HG03558 (cell line): ENCODE results near the gene SH2D1A.
A peak's percentile ranks its signal among the peaks of the same experiment; 100 is the strongest.
"Not testable (repeated sequence)": the region's sequence is repeated elsewhere in the genome, so short reads cannot be mapped to it uniquely, and the experiment has no call there.

Experiments
- ATAC-seq: cut with Tn5 transposase; IDR thresholded peaks from one replicate; pipeline ENCODE4 v1.9.1; 2021; ENCODE audit warnings: moderate number of reproducible peaks; ENCODE audit not compliant: unreplicated experiment; ENCODE audit errors: extremely low read depth

The SH2D1A gene

GRCh38 chrX:124348885-124349453, 2.6 kb downstream of the SH2D1A start:
- no peak for ATAC-seq

- ATAC-seq: no peak
Measured at GRCh38 chrX:124354648-124355047, 8.3 kb downstream of the SH2D1A start.

- no peak for ATAC-seq
Measured at GRCh38 chrX:124358800-124359383, 12.5 kb downstream of the SH2D1A start.

GRCh38 chrX:124362072-124362471, 15.7 kb downstream of the SH2D1A start:
- ATAC-seq: no peak

GRCh38 chrX:124362761-124363160, 16.4 kb downstream of the SH2D1A start:
- no peak for ATAC-seq

- no peak for ATAC-seq
Measured at GRCh38 chrX:124369722-124370121, 23.4 kb downstream of the SH2D1A start.

GRCh38 chrX:124373348-124373747, 27.0 kb downstream of the SH2D1A start:
- no peak for ATAC-seq

GRCh38 chrX:124378643-124379042, 32.3 kb downstream of the SH2D1A start:
- no peak for ATAC-seq

- ATAC-seq: no peak
Measured at GRCh38 chrX:124383354-124383753, 37.0 kb downstream of the SH2D1A start.

GRCh38 chrX:124386401-124386800, 40.0 kb downstream of the SH2D1A start:
- no peak for ATAC-seq

GRCh38 chrX:124388562-124388961, 42.2 kb downstream of the SH2D1A start:
- ATAC-seq: peak; percentile 56

GRCh38 chrX:124392794-124393193, 46.4 kb downstream of the SH2D1A start:
- no peak for ATAC-seq

- ATAC-seq: no peak
Measured at GRCh38 chrX:124393238-124393637, 46.9 kb downstream of the SH2D1A start.

GRCh38 chrX:124393659-124394058, 47.3 kb downstream of the SH2D1A start:
- no peak for ATAC-seq

- peak; percentile 32 for ATAC-seq
Measured at GRCh38 chrX:124395145-124395880, 49.0 kb downstream of the SH2D1A start.

- no peak for ATAC-seq
Measured at GRCh38 chrX:124401696-124402095, 55.3 kb downstream of the SH2D1A start.

GRCh38 chrX:124405868-124406267, 59.5 kb downstream of the SH2D1A start:
- ATAC-seq: no peak

- peak; percentile 90 for ATAC-seq
Measured at GRCh38 chrX:124406294-124407014, 60.1 kb downstream of the SH2D1A start.

GRCh38 chrX:124407226-124407625, 60.9 kb downstream of the SH2D1A start:
- ATAC-seq: no peak

- not testable (repeated sequence) for ATAC-seq
Measured at GRCh38 chrX:124408380-124408779, 62.0 kb downstream of the SH2D1A start.

- ATAC-seq: no peak
Measured at GRCh38 chrX:124413244-124413643, 66.9 kb downstream of the SH2D1A start.
